Epithelial cell of esophagus (primary cell): ENCODE measurements around the gene COQ8B.

Experiments
- DNase-seq: peaks from one replicate; pipeline ENCODE4 v3.0.0; 2010; ENCODE audit warnings: low read depth
- H3K4me3 ChIP-seq: 2 replicates; pipeline ENCODE4 v1.5.1; 2011; ENCODE audit warnings: mild to moderate bottlenecking, low read length, control low read depth
- TF ChIP-seq, protein P1 (sequence below): IDR thresholded peaks from 2 replicates; pipeline ENCODE4 v1.5.1; 2011; ENCODE audit warnings: low read depth, mild to moderate bottlenecking, low read length, control low read depth, inconsistent platforms; ENCODE audit not compliant: insufficient read depth; ENCODE audit errors: missing control alignments

The COQ8B gene

DNA sequence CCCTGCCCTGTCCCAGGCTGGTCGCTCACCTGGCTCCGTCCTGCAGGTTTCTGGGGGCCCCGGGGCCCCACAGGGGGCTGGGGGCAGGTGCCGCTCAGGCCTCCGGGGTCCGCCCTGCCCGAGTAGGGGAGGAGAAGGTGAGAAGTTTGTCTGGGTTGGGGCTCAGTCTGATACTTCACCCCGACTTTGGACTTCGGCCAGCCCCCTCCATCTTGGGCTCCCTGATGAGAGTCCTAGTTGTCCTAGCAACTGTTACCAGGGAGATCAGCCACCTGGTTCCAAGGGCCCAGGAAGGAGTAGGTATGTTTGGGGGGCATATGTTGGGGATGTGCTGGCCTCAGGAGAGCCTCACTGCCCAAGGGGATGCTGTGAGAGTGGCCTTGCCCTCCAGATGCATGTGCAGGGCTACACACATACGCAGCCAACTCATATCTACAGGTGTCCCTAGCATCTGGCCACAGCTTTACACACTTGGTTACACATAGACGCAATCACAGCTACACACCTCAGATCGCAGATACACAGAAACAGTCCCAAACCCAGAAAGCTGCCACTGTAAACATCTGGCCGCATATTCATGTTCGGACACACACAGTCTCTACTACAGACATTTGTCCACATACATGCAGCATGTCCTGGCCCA is 29.7 kb downstream of the COQ8B start:
- no peak for DNase-seq
- H3K4me3 ChIP-seq: no peak overlapping the region
- TF ChIP-seq, protein P1, sequence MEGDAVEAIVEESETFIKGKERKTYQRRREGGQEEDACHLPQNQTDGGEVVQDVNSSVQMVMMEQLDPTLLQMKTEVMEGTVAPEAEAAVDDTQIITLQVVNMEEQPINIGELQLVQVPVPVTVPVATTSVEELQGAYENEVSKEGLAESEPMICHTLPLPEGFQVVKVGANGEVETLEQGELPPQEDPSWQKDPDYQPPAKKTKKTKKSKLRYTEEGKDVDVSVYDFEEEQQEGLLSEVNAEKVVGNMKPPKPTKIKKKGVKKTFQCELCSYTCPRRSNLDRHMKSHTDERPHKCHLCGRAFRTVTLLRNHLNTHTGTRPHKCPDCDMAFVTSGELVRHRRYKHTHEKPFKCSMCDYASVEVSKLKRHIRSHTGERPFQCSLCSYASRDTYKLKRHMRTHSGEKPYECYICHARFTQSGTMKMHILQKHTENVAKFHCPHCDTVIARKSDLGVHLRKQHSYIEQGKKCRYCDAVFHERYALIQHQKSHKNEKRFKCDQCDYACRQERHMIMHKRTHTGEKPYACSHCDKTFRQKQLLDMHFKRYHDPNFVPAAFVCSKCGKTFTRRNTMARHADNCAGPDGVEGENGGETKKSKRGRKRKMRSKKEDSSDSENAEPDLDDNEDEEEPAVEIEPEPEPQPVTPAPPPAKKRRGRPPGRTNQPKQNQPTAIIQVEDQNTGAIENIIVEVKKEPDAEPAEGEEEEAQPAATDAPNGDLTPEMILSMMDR: no peak

DNA sequence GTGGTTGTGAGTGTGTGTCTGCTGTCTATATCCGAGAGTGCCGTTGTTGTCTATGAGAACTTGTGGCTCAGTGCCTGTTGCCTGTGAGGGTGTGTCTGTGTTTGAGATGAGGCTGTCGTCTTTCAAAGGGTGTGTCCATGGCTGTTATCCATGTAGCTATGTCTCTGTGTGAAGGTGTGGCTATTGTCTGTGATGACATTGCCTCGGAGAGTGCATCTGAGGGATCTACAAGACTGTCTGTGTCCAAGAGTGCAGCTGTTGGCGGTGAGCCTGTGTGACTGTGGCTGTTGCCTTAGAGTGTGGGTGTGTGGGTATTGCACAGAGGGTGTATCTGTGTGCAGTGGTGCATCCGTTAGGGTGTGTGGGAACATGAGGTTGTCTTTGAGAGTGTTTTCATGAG is 31.1 kb downstream of the COQ8B start:
- no peak overlapping the region for H3K4me3 ChIP-seq
- TF ChIP-seq, protein P1: no peak
- DNase-seq: peak; percentile 49

DNA sequence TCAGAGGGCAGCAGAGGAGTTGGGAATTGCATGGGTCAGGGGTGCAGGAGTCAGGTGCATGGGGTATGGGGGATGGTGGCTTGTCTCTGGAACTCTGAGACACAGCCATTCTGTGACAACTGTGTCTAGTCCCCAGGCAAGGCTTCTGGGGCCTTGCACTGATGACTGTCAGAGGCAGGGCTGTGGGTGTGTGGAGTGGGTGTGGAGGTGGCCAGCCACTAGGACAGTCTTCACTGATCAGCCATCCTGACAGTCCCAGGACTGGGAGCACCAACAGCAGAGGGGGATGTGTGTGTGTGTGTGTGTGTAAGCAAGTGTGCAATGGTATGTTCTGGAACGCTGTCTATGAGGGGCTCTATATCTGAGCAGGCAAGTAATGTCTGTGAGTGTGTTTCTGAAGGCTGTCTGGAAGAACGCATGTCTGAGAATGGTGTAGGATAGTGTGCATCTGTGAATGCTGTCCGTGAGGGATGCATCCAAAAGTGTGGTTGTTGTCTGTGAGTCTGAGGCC is 31.6 kb downstream of the COQ8B start:
- H3K4me3 ChIP-seq: no peak overlapping the region
- TF ChIP-seq, protein P1: no peak
- no peak for DNase-seq

DNA sequence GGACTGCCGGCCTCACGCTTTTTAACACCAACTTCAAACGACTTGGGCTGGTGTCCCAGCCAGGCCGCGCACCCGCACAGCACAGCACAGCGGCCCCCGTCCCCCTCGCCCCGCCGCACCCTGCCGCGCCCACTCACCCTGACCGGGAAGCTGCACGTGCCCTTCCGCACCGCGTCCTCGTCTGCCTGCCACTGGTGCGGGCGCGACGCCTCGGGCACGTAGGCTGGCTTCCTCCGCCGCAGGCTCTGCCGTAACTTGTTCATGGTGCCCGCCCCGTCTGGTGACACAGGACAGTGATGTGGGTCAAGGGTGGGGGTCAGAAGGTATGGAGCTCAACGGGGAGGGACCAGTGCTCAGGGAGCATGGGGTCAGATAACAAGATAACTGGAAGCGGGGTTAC is 32.4 kb downstream of the COQ8B start:
- H3K4me3 ChIP-seq: no peak overlapping the region
- DNase-seq: no peak
- TF ChIP-seq, protein P1: no peak

DNA sequence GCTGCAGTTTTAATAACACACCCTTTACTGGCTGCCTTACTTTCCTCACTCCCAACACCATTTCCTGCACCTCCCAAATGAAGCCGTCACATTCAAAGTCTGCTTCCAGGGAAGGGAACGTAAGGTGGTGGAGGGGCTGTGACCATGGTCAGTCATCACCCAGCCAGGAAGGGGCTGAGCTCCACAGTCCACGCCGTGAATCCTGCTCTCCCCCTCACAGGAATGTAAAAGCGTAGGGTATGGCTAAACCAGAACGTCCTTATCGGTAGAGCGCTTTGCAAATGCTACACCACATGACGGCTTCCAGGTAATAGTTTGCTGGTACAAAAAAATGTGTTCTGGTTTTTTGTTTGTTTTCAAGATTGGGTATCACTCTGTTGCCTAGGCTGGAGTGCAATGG is 33.2 kb downstream of the COQ8B start:
- TF ChIP-seq, protein P1: no peak
- DNase-seq: no peak
- H3K4me3 ChIP-seq: no peak overlapping the region

DNA sequence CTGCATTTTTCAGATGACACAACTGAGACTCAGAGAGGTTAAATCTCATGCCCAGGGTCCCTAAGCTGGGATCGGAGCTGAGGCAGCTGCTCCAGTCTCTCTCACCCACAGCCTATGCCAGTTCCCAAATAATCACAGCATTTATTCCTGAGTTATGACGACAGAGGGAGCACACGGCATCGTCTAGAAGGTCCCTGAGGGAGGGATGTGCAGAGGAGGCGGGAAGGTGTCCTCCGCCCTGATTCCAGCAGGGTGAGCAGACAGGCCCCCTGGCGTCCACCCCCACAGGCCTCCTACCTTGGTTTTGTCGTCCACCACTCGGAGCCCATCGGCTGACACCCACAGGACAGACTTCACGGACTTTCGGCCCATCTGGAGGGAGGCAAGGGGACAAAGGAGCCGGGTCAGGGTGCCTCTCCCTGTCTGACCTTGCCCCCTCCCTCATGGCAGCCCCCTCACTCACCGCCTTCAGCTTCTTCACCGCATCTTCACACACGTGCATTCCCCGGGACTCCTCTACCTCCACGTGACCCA is 34.2 kb downstream of the COQ8B start:
- TF ChIP-seq, protein P1: no peak
- no peak overlapping the region for H3K4me3 ChIP-seq
- DNase-seq: no peak

DNA sequence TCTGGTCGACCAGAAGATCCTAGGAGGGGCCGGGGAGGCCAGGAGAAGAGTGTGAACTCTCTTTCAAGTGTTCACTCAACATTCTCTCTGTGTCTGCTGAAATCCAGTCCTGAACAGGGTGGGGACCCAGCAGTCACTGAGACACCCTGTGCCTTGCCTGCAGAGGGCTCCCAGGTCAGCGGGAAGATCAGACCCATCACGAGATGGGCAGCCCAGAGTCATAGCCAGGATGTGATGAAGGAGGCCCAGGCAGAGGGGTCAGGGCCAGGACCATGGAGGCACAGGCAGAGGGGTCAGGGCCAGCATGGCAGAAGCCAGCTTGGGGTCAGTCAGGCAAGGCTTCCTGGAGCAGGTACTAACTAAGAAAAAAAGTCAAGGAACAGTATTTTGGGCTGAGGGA is 35.6 kb downstream of the COQ8B start:
- TF ChIP-seq, protein P1: no peak

More for the DNA sequence above, 35.6 kb downstream of the COQ8B start:
- no peak for DNase-seq
- H3K4me3 ChIP-seq: no peak overlapping the region
